ENCODE measurements around the gene PHF23. TPM values are rescaled to one million over a fixed set of nuclear protein-coding genes. Genes with fewer than 3 reads are reported as not detected.

The PHF23 gene
- total RNA-seq, 1 donor from 2014 or later: 46.2 TPM

Other genes starting within 250 kb of the PHF23 start
- gene ALOX12, start 243.4 kb downstream of the PHF23 start, total RNA-seq: not detected in 2 replicates
- gene RNASEK, start 226.8 kb downstream of the PHF23 start, total RNA-seq: 128 and 131 TPM in 2 replicates
- gene BCL6B, start 216.4 kb downstream of the PHF23 start, total RNA-seq: 0.90 and 0.91 TPM in 2 replicates
- gene SLC16A13, start 203.4 kb downstream of the PHF23 start, total RNA-seq: 12.4 and 13.5 TPM in 2 replicates
- gene SLC16A11, start 195.4 kb downstream of the PHF23 start, total RNA-seq: 0.16 and 0.40 TPM in 2 replicates
- not detected in 2 replicates for gene CLEC10A, start 159.2 kb downstream of the PHF23 start, total RNA-seq
- not detected in 2 replicates for gene ASGR2, start 124.6 kb downstream of the PHF23 start, total RNA-seq
- 1.8 and 1.9 TPM in 2 replicates for gene ASGR1, start 60.1 kb downstream of the PHF23 start, total RNA-seq
- 12.4 and 14.0 TPM in 2 replicates for gene DLG4, start 19.6 kb downstream of the PHF23 start, total RNA-seq
- gene ACADVL, start 19.5 kb downstream of the PHF23 start, total RNA-seq: 244 and 267 TPM in 2 replicates
- gene DVL2, start 4.9 kb downstream of the PHF23 start, total RNA-seq: 71.1 and 77.7 TPM in 2 replicates
- 124 and 126 TPM in 2 replicates for gene GABARAP, start 3.0 kb upstream of the PHF23 start, total RNA-seq
- 188 and 190 TPM in 2 replicates for gene CTDNEP1, start 12.3 kb upstream of the PHF23 start, total RNA-seq
- 74.3 and 76.8 TPM in 2 replicates for gene ELP5, start 12.8 kb upstream of the PHF23 start, total RNA-seq
- 0.31 and 0.40 TPM in 2 replicates for gene CLDN7, start 23.0 kb upstream of the PHF23 start, total RNA-seq
- 0.17 and 0.37 TPM in 2 replicates for gene SLC2A4, start 42.3 kb upstream of the PHF23 start, total RNA-seq
- gene YBX2, start 55.2 kb upstream of the PHF23 start, total RNA-seq: 0.21 and 0.33 TPM in 2 replicates
- gene EIF5A, start 68.2 kb upstream of the PHF23 start, total RNA-seq: 1,303 and 1,327 TPM in 2 replicates
- 51.5 and 56.2 TPM in 2 replicates for gene GPS2, start 75.9 kb upstream of the PHF23 start, total RNA-seq
- 59.3 and 59.6 TPM in 2 replicates for gene NEURL4, start 89.9 kb upstream of the PHF23 start, total RNA-seq
- 262 and 275 TPM in 2 replicates for gene ACAP1, start 97.1 kb upstream of the PHF23 start, total RNA-seq
- gene KCTD11, start 112.7 kb upstream of the PHF23 start, total RNA-seq: 7.0 and 7.6 TPM in 2 replicates
- gene TMEM95, start 115.7 kb upstream of the PHF23 start, total RNA-seq: not detected in 2 replicates
- 5.3 and 5.5 TPM in 2 replicates for gene TNK1, start 141.6 kb upstream of the PHF23 start, total RNA-seq
- 75.5 and 79.8 TPM in 2 replicates for gene PLSCR3, start 155.1 kb upstream of the PHF23 start, total RNA-seq
- gene TMEM256, start 164.6 kb upstream of the PHF23 start, total RNA-seq: 47.4 and 59.3 TPM in 2 replicates
- gene NLGN2, start 168.4 kb upstream of the PHF23 start, total RNA-seq: 2.9 and 3.0 TPM in 2 replicates
- not detected in 2 replicates for gene SPEM1, start 180.9 kb upstream of the PHF23 start, total RNA-seq
- gene SPEM2, start 186.2 kb upstream of the PHF23 start, total RNA-seq: not detected in 2 replicates
- gene SPEM3, start 189.4 kb upstream of the PHF23 start, total RNA-seq: not detected in 2 replicates
- gene TMEM102, start 196.0 kb upstream of the PHF23 start, total RNA-seq: 12.8 and 12.9 TPM in 2 replicates
- gene FGF11, start 200.1 kb upstream of the PHF23 start, total RNA-seq: 9.4 and 9.5 TPM in 2 replicates
- gene CHRNB1, start 205.6 kb upstream of the PHF23 start, total RNA-seq: 6.1 and 7.2 TPM in 2 replicates
- gene ZBTB4, start 240.2 kb upstream of the PHF23 start, total RNA-seq: 16.0 and 16.1 TPM in 2 replicates
- gene SLC35G6, start 242.0 kb upstream of the PHF23 start, total RNA-seq: not detected in 2 replicates
- gene POLR2A, start 244.9 kb upstream of the PHF23 start, total RNA-seq: 226 and 230 TPM in 2 replicates